GM19025 (cell line): Measurements from ENCODE around the gene ITGAE.
A peak's percentile ranks its signal among the peaks of the same experiment; 100 is the strongest.

Experiments used
- ATAC-seq: cut with Tn5 transposase; IDR thresholded peaks from one replicate; pipeline ENCODE4 v1.9.1; 2021; ENCODE audit warnings: mild to moderate bottlenecking, low read depth, moderate library complexity; ENCODE audit not compliant: unreplicated experiment

ITGAE gene

GRCh38 chr17:3678821-3679530 lies 122.0 kb downstream of the ITGAE start:
- ATAC-seq: no peak

GRCh38 chr17:3678095-3678820 lies 122.7 kb downstream of the ITGAE start:
- no peak for ATAC-seq

GRCh38 chr17:3675886-3676285 lies 125.1 kb downstream of the ITGAE start:
- no peak for ATAC-seq

GRCh38 chr17:3672571-3672970 lies 128.4 kb downstream of the ITGAE start:
- ATAC-seq: no peak

GRCh38 chr17:3669548-3669947 lies 131.4 kb downstream of the ITGAE start:
- no peak for ATAC-seq

- ATAC-seq: no peak
Measured at GRCh38 chr17:3669085-3669347, 132.0 kb downstream of the ITGAE start.

- peak; percentile 86 for ATAC-seq
Measured at GRCh38 chr17:3668279-3669084, 132.5 kb downstream of the ITGAE start, which contains the start of the genes EMC6 and TAX1BP3. TSS of gene EMC6 (plus strand) at chr17:3668812. CDS start at chr17:3669147, 335 bp downstream. TSS of gene TAX1BP3 (minus strand) at chr17:3668578. CDS start at chr17:3668526, 52 bp downstream.

GRCh38 chr17:3667366-3668278 lies 133.4 kb downstream of the ITGAE start:
- no peak for ATAC-seq

- ATAC-seq: no peak
Measured at GRCh38 chr17:3666516-3666915, 134.5 kb downstream of the ITGAE start.

GRCh38 chr17:3665834-3666233 lies 135.2 kb downstream of the ITGAE start:
- ATAC-seq: no peak
